ENCODE results near the gene POTEI.
"Not testable (repeated sequence)": the region's sequence is repeated elsewhere in the genome, so short reads cannot be mapped to it uniquely, and the experiment has no call there.

Gene POTEI

GRCh38 chr2:130511747-130512451, 2.8 kb upstream of the POTEI start:
- in situ Hi-C loops (cut with MboI; ENCODE audit: low pct_unique_long_range_greater_than_20kb, low sequenced_read_pairs, unreplicated experiment); DNase-seq (ENCODE audit: low spot score): not testable (repeated sequence)

- DNase-seq (ENCODE audit: low spot score); in situ Hi-C loops (cut with MboI; ENCODE audit: low pct_unique_long_range_greater_than_20kb, low sequenced_read_pairs, unreplicated experiment): not testable (repeated sequence)
Observed at GRCh38 chr2:130510807-130511746, 1.9 kb upstream of the POTEI start.

GRCh38 chr2:130491073-130491472, 18.1 kb downstream of the POTEI start:
- DNase-seq (ENCODE audit: low spot score); in situ Hi-C loops (cut with MboI; ENCODE audit: low pct_unique_long_range_greater_than_20kb, low sequenced_read_pairs, unreplicated experiment): not testable (repeated sequence)

DNA sequence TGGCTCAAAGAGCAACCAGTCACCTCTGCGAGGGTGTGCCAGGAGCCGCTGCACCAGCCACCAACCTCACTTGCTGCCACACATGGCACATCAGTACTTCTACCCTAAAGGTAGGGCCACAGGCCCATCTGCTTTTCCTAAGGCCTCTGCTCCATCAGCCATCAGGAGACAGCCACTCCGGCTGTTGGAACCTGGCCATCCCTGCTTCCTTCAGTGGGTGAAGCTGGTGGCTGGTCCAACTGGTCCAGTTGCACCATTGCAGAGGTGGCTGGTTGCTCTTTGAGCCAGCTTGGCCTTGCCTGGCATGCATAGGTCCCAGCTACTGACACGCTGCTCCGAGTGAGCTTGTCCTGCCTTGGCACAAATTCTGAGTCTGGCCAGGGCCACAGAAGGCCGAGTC, 53.7 kb downstream of the POTEI start:
- in situ Hi-C loops (cut with MboI; ENCODE audit: low pct_unique_long_range_greater_than_20kb, low sequenced_read_pairs, unreplicated experiment); DNase-seq (ENCODE audit: low spot score): not testable (repeated sequence)

DNA sequence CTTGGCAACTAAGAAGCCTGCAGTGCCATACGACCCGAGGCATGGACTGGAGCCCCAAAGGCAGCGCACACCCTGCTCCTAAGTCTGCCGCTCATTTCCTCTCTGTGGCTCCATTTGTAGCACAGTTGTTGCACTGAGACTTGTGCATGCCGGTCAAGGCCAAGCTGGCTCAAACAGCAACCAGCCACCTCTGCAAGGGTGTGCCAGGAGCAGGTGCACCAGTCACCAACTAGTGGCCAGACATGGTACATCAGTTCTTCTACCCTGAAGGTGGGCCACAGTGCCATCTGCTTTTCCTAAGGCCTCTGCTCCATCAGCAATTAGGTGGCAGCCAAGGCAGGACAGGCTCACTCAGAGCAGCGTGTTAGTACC, 54.4 kb downstream of the POTEI start:
- DNase-seq (ENCODE audit: low spot score); in situ Hi-C loops (cut with MboI; ENCODE audit: low pct_unique_long_range_greater_than_20kb, low sequenced_read_pairs, unreplicated experiment): not testable (repeated sequence)
- TF ChIP-seq, protein P1, sequence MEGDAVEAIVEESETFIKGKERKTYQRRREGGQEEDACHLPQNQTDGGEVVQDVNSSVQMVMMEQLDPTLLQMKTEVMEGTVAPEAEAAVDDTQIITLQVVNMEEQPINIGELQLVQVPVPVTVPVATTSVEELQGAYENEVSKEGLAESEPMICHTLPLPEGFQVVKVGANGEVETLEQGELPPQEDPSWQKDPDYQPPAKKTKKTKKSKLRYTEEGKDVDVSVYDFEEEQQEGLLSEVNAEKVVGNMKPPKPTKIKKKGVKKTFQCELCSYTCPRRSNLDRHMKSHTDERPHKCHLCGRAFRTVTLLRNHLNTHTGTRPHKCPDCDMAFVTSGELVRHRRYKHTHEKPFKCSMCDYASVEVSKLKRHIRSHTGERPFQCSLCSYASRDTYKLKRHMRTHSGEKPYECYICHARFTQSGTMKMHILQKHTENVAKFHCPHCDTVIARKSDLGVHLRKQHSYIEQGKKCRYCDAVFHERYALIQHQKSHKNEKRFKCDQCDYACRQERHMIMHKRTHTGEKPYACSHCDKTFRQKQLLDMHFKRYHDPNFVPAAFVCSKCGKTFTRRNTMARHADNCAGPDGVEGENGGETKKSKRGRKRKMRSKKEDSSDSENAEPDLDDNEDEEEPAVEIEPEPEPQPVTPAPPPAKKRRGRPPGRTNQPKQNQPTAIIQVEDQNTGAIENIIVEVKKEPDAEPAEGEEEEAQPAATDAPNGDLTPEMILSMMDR (IDR thresholded peaks at IDR 0.05; ENCODE audit: extremely low read depth, insufficient read depth, missing control alignments), result peak; percentile 7

DNA sequence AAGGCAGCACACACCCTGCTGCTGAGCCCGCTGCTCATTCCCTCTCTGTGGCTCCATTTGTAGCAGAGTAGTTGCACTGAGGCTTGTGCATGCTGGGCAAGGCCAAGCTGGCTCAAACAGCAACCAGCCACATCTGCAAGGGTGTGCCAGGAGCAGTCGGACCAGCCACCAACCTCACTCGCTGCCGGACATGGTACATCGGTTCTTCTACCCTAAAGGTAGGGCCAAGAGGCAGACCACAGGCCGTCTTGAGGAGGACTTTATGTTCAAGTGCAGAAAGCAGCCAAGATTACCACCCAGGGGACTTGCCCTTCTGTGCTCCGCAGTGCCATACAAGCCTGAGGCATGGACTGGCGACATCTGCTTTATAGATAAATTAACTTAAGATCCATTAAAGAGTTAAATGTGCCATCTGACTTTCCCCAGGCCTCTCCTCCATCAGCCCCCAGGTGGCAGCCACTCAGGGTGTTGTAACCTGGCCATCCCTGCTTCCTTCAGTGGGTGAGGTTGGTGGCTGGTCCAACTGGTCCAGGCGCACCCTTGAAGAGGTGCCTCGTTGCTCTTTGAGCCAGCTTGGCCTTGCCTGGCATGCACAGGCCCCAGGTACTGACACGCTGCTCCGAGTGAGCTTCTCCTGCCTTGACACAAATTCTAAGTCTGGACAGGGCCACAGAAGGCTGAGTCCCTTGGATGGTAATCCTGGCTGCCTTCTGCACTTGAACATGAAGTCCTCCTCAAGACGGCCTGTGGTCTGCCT, 55.0 kb downstream of the POTEI start:
- in situ Hi-C loops (cut with MboI; ENCODE audit: low pct_unique_long_range_greater_than_20kb, low sequenced_read_pairs, unreplicated experiment); DNase-seq (ENCODE audit: low spot score): not testable (repeated sequence)

DNA sequence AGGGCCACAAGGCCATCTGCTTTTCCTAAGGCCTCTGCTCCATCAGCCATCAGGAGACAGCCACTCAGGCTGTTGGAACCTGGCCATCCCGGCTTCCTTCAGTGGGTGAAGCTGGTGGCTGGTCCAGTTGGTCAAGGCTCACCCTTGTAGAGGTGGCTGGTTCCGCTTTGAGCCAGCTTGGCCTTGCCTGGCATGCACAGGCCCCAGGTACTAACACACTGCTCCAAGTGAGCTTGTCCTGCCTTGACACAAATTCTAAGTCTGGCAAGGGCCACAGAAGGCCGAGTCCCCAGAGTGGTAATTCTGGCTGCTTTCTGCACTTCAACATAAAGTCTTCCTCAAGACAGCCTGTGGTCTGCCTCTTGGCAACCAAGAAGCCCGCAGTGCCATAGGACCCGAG, 56.2 kb downstream of the POTEI start:
- DNase-seq (ENCODE audit: low spot score); in situ Hi-C loops (cut with MboI; ENCODE audit: low pct_unique_long_range_greater_than_20kb, low sequenced_read_pairs, unreplicated experiment): not testable (repeated sequence)

DNA sequence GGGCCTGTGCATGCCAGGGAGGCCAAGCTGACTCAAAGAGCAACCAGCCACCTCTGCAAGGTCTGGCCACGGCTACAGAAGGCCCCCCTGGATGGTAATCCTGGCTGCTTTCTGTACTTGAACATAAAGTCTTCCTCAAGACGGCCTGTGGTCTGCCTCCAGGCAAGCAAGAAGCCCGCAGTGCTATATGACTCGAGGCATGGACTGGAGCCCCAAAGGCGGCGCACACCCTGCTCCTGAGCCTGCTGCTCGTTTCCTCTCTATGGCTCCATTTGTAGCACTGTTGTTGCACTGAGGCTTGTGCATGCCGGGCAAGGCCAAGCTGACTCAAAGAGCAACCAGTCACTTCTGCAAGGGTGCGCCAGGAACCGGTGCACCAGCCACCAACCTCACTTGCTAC, 57.3 kb downstream of the POTEI start:
- DNase-seq (ENCODE audit: low spot score); in situ Hi-C loops (cut with MboI; ENCODE audit: low pct_unique_long_range_greater_than_20kb, low sequenced_read_pairs, unreplicated experiment): not testable (repeated sequence)

DNA sequence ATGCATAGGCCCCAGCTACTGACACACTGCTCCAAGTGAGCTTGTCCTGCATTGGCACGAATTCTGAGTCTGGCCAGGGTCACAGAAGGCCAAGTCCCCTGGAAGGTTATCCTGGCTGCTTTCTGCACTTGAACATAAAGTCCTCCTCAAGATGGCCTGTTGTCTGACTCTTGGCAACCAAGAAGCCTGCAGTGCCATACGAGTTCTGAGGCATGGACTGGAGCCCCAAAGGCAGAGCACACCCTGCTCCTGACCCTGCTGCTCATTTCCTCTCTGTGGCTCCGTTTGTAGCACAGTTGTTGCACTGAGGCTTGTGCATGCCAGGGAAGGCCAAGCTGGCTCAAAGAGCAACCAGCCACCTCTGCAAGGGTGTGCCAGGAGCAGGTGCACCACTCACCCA, 57.9 kb downstream of the POTEI start:
- DNase-seq (ENCODE audit: low spot score); in situ Hi-C loops (cut with MboI; ENCODE audit: low pct_unique_long_range_greater_than_20kb, low sequenced_read_pairs, unreplicated experiment): not testable (repeated sequence)

- in situ Hi-C loops (cut with MboI; ENCODE audit: low pct_unique_long_range_greater_than_20kb, low sequenced_read_pairs, unreplicated experiment), result not testable (repeated sequence)
Observed at GRCh38 chr2:130450366-130450765, 58.8 kb downstream of the POTEI start.

GRCh38 chr2:130427631-130428030, 81.5 kb downstream of the POTEI start:
- TF ChIP-seq, protein P1 (IDR thresholded peaks at IDR 0.05; ENCODE audit: extremely low read depth, insufficient read depth, missing control alignments), result peak; percentile 64
- DNase-seq (ENCODE audit: low spot score); in situ Hi-C loops (cut with MboI; ENCODE audit: low pct_unique_long_range_greater_than_20kb, low sequenced_read_pairs, unreplicated experiment): not testable (repeated sequence)

More at GRCh38 chr2:130450366-130450765, 58.8 kb downstream of the POTEI start:
- not testable (repeated sequence) for DNase-seq (ENCODE audit: low spot score)

DNA sequence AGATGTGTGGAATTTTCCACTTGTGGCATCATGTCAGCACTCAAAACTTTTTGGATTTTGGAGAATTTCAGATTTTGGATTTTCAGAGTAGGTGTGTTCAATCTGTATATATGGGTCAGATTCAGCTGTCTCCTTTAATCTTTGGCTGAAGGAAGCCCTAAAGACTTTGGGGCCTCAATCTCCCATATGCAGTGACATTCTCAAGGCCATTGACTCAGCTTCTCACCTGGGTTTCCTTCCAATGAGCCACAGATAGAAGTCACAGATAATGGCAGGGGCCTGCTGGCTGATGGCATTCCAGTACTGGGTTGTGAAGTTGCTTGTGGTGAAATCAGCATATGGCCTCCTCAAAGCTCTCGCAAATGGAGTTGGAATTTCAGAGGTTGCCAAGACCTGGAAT, 90.3 kb downstream of the POTEI start:
- in situ Hi-C loops (cut with MboI; ENCODE audit: low pct_unique_long_range_greater_than_20kb, low sequenced_read_pairs, unreplicated experiment); DNase-seq (ENCODE audit: low spot score): not testable (repeated sequence)

All from GM13977 (cell line).